Measurements from ENCODE around the gene TMEM72.

TMEM72 gene

DNA sequence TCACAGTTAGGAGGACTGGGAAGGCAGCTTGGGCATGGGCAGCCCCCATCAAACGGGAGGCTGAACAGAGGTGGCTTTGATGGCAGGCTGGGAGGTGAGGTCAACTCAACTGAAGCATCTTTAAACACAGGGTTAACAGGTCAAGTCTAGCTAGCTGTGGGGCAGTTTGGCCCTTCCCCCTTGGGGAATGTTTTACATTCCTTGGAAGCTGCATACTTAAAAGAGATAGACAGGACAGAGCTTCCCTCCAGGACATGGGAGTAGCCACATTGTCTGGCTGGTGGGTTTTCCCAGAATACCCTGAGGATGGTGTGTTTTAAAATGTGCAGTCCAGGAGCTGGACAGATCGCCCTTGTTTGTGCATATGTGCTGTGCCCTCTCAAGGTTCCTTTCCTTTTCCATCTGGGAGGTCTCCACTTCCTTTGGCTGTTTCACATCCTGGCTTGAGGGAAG is 41.7 kb downstream of the TMEM72 start:
- H3K4me3 ChIP-seq (ENCODE audit: low read depth, low read length) = no peak overlapping the region
- DNase-seq (ENCODE audit: low read depth) = no peak
- TF ChIP-seq CTCF (IDR thresholded peaks at IDR 0.05; ENCODE audit: control insufficient read depth, extremely low read depth, insufficient read depth) = no peak

- DNase-seq (ENCODE audit: low read depth) = no peak
- no peak for TF ChIP-seq CTCF (IDR thresholded peaks at IDR 0.05; ENCODE audit: control insufficient read depth, extremely low read depth, insufficient read depth)
- H3K4me3 ChIP-seq (ENCODE audit: low read depth, low read length) = no peak overlapping the region
These were observed 42.9 kb downstream of the TMEM72 start for GRCh38 chr10:44954042-44954441.

GRCh38 chr10:44954962-44955361 is 43.8 kb downstream of the TMEM72 start:
- TF ChIP-seq CTCF (IDR thresholded peaks at IDR 0.05; ENCODE audit: control insufficient read depth, extremely low read depth, insufficient read depth) = no peak
- DNase-seq (ENCODE audit: low read depth) = no peak
- H3K4me3 ChIP-seq (ENCODE audit: low read depth, low read length) = no peak overlapping the region

- no peak overlapping the region for H3K4me3 ChIP-seq (ENCODE audit: low read depth, low read length)
- no peak for TF ChIP-seq CTCF (IDR thresholded peaks at IDR 0.05; ENCODE audit: control insufficient read depth, extremely low read depth, insufficient read depth)
- DNase-seq (ENCODE audit: low read depth) = no peak
These were observed 44.4 kb downstream of the TMEM72 start for GRCh38 chr10:44955413-44956070.

GRCh38 chr10:44956226-44956625 is 45.1 kb downstream of the TMEM72 start:
- TF ChIP-seq CTCF (IDR thresholded peaks at IDR 0.05; ENCODE audit: control insufficient read depth, extremely low read depth, insufficient read depth) = no peak
- no peak for DNase-seq (ENCODE audit: low read depth)
- H3K4me3 ChIP-seq (ENCODE audit: low read depth, low read length) = no peak overlapping the region

- no peak overlapping the region for H3K4me3 ChIP-seq (ENCODE audit: low read depth, low read length)
- no peak for TF ChIP-seq CTCF (IDR thresholded peaks at IDR 0.05; ENCODE audit: control insufficient read depth, extremely low read depth, insufficient read depth)
- DNase-seq (ENCODE audit: low read depth) = no peak
These were observed 45.9 kb downstream of the TMEM72 start for GRCh38 chr10:44956717-44957706.
